GM10266 (cell line): ENCODE results near the gene TNP2.

Experiments
- DNase-seq: peaks from one replicate; pipeline ENCODE4 v3.0.0; 2012; ENCODE audit errors: extremely low spot score
- CTCF ChIP-seq: IDR thresholded peaks from 2 replicates; pipeline ENCODE4 v1.5.1; 2012; ENCODE audit warnings: mild to moderate bottlenecking, low read depth; ENCODE audit not compliant: control insufficient read depth, insufficient read depth; ENCODE audit errors: missing control alignments

The TNP2 gene

GRCh38 chr16:11268921-11269375, at the start of gene TNP2:
Gene TNP2 (minus strand): TSS chr16:11269325. CDS start chr16:11269262, 63 bp downstream.
- no peak for TF ChIP-seq CTCF
- DNase-seq = no peak

- no peak for DNase-seq
- no peak for TF ChIP-seq CTCF
Observed at GRCh38 chr16:11318817-11319216, 49.7 kb upstream of the TNP2 start.

GRCh38 chr16:11316331-11317015, 47.3 kb upstream of the TNP2 start:
- DNase-seq = no peak
- no peak for TF ChIP-seq CTCF

- no peak for DNase-seq
- no peak for TF ChIP-seq CTCF
Observed at GRCh38 chr16:11315510-11315909, 46.4 kb upstream of the TNP2 start.

- no peak for DNase-seq
- no peak for TF ChIP-seq CTCF
Observed at GRCh38 chr16:11314309-11314894, 45.3 kb upstream of the TNP2 start.

- no peak for DNase-seq
- no peak for TF ChIP-seq CTCF
Observed at GRCh38 chr16:11313493-11314308, 44.6 kb upstream of the TNP2 start.
